ENCODE data around the gene PIGW. TPM values are rescaled to one million over a fixed set of nuclear protein-coding genes. Genes with fewer than 3 reads are reported as not detected.

PIGW gene
- total and polyA plus RNA-seq, 5 donors, result 3.5 to 8.4 (median 4.3) TPM

- 95% methylated on average over 9 of the region's 9 CpGs for WGBS
- ATAC-seq, result no peak
- Histone ChIP-seq H3K27me3 (ENCODE audit: control insufficient read depth, insufficient read depth) (no peaks in the 10 kb centered on the region), H3K4me1 (ENCODE audit: control insufficient read depth, insufficient read depth, low read length) (no peaks in the 10 kb centered on the region), H3K4me3 (ENCODE audit: low read length) (no peak overlapping the region), H3K27ac (ENCODE audit: low read length) (no peak overlapping the region), H3K9me3 (ENCODE audit: control insufficient read depth, low read length) (no peaks in the 10 kb centered on the region)
- no peak for DNase-seq
- intact Hi-C loops (cut with DNase I), result no loop called here
Measured at GRCh38 chr17:36509272-36509985, 25.4 kb upstream of the PIGW start.

GRCh38 chr17:36510636-36511035 is 24.2 kb upstream of the PIGW start:
- ATAC-seq (no peak), DNase-seq (no peak)
- Histone ChIP-seq H3K4me3 (ENCODE audit: low read length) (no peak overlapping the region), H3K27ac (ENCODE audit: low read length) (no peak overlapping the region), H3K9me3 (ENCODE audit: control insufficient read depth, low read length) (no peaks in the 10 kb centered on the region), H3K4me1 (ENCODE audit: control insufficient read depth, insufficient read depth, low read length) (no peaks in the 10 kb centered on the region), H3K27me3 (ENCODE audit: control insufficient read depth, insufficient read depth) (no peaks in the 10 kb centered on the region)
- intact Hi-C loops (cut with DNase I), result no loop called here
- 86% methylated on average over 14 of the region's 14 CpGs for WGBS

- H3K27me3 ChIP-seq (ENCODE audit: control insufficient read depth, insufficient read depth), result no peaks in the 10 kb centered on the region
- DNase-seq (no peak), ATAC-seq (no peak)
- no peaks in the 10 kb centered on the region for H3K9me3 ChIP-seq (ENCODE audit: control insufficient read depth, low read length)
- no peak overlapping the region for H3K27ac ChIP-seq (ENCODE audit: low read length)
- no peak overlapping the region for H3K4me3 ChIP-seq (ENCODE audit: low read length)
- WGBS, result 91% methylated on average over 6 of the region's 6 CpGs
- intact Hi-C loops (cut with DNase I), result no loop called here
- H3K4me1 ChIP-seq (ENCODE audit: control insufficient read depth, insufficient read depth, low read length), result no peaks in the 10 kb centered on the region
Measured at GRCh38 chr17:36511216-36511615, 23.6 kb upstream of the PIGW start.

- H3K27me3 ChIP-seq (ENCODE audit: control insufficient read depth, insufficient read depth), result no peaks in the 10 kb centered on the region
- intact Hi-C loops (cut with DNase I), result no loop called here
- 90% methylated on average over 5 of the region's 5 CpGs for WGBS
- no peak for DNase-seq
- ATAC-seq, result no peak
- no peaks in the 10 kb centered on the region for H3K4me1 ChIP-seq (ENCODE audit: control insufficient read depth, insufficient read depth, low read length)
- no peaks in the 10 kb centered on the region for H3K9me3 ChIP-seq (ENCODE audit: control insufficient read depth, low read length)
- H3K27ac ChIP-seq (ENCODE audit: low read length), result no peak overlapping the region
- H3K4me3 ChIP-seq (ENCODE audit: low read length), result no peak overlapping the region
Measured at GRCh38 chr17:36512641-36513040, 22.1 kb upstream of the PIGW start.

GRCh38 chr17:36514856-36515255 is 19.9 kb upstream of the PIGW start:
- no peaks in the 10 kb centered on the region for H3K9me3 ChIP-seq (ENCODE audit: control insufficient read depth, low read length)
- H3K4me3 ChIP-seq (ENCODE audit: low read length), result no peak overlapping the region
- intact Hi-C loops (cut with DNase I), result no loop called here
- no peaks in the 10 kb centered on the region for H3K27me3 ChIP-seq (ENCODE audit: control insufficient read depth, insufficient read depth)
- DNase-seq (no peak), ATAC-seq (no peak)
- no peak overlapping the region for H3K27ac ChIP-seq (ENCODE audit: low read length)
- no peaks in the 10 kb centered on the region for H3K4me1 ChIP-seq (ENCODE audit: control insufficient read depth, insufficient read depth, low read length)
- WGBS, result 97% methylated on average over 3 of the region's 3 CpGs

GRCh38 chr17:36515837-36516236 is 18.9 kb upstream of the PIGW start:
- intact Hi-C loops (cut with DNase I), result no loop called here
- Histone ChIP-seq H3K9me3 (ENCODE audit: control insufficient read depth, low read length) (no peaks in the 10 kb centered on the region), H3K27ac (ENCODE audit: low read length) (no peak overlapping the region), H3K4me3 (ENCODE audit: low read length) (no peak overlapping the region), H3K4me1 (ENCODE audit: control insufficient read depth, insufficient read depth, low read length) (no peaks in the 10 kb centered on the region), H3K27me3 (ENCODE audit: control insufficient read depth, insufficient read depth) (no peaks in the 10 kb centered on the region)
- no peak for ATAC-seq
- DNase-seq, result no peak
- WGBS, result 87% methylated on average over 4 of the region's 4 CpGs

GRCh38 chr17:36523113-36523512 is 11.7 kb upstream of the PIGW start:
- H3K9me3 ChIP-seq (ENCODE audit: control insufficient read depth, low read length), result no peaks in the 10 kb centered on the region
- no peak for DNase-seq
- WGBS, result 91% methylated on average over 2 of the region's 2 CpGs
- no peaks in the 10 kb centered on the region for H3K4me1 ChIP-seq (ENCODE audit: control insufficient read depth, insufficient read depth, low read length)
- H3K27ac ChIP-seq (ENCODE audit: low read length), result no peak overlapping the region
- no peaks in the 10 kb centered on the region for H3K27me3 ChIP-seq (ENCODE audit: control insufficient read depth, insufficient read depth)
- no peak for ATAC-seq
- no peak overlapping the region for H3K4me3 ChIP-seq (ENCODE audit: low read length)
- intact Hi-C loops (cut with DNase I), result no loop called here

GRCh38 chr17:36524428-36524876 is 10.3 kb upstream of the PIGW start:
- no peaks in the 10 kb centered on the region for H3K9me3 ChIP-seq (ENCODE audit: control insufficient read depth, low read length)
- DNase-seq (no peak), ATAC-seq (no peak)
- WGBS, result 95% methylated on average over 4 of the region's 4 CpGs
- no peak overlapping the region for H3K4me3 ChIP-seq (ENCODE audit: low read length)
- H3K27ac ChIP-seq (ENCODE audit: low read length), result no peak overlapping the region
- intact Hi-C loops (cut with DNase I), result no loop called here
- no peaks in the 10 kb centered on the region for H3K4me1 ChIP-seq (ENCODE audit: control insufficient read depth, insufficient read depth, low read length)
- no peaks in the 10 kb centered on the region for H3K27me3 ChIP-seq (ENCODE audit: control insufficient read depth, insufficient read depth)

- WGBS, result 79% methylated on average over 2 of the region's 2 CpGs
- DNase-seq (no peak), ATAC-seq (no peak)
- Histone ChIP-seq H3K9me3 (ENCODE audit: control insufficient read depth, low read length) (no peaks in the 10 kb centered on the region), H3K27ac (ENCODE audit: low read length) (no peak overlapping the region), H3K4me3 (ENCODE audit: low read length) (no peak overlapping the region), H3K4me1 (ENCODE audit: control insufficient read depth, insufficient read depth, low read length) (no peaks in the 10 kb centered on the region), H3K27me3 (ENCODE audit: control insufficient read depth, insufficient read depth) (no peaks in the 10 kb centered on the region)
- intact Hi-C loops (cut with DNase I), result no loop called here
Measured at GRCh38 chr17:36525113-36525512, 9.7 kb upstream of the PIGW start.

GRCh38 chr17:36525888-36526287 is 8.9 kb upstream of the PIGW start:
- no peak overlapping the region for H3K27ac ChIP-seq (ENCODE audit: low read length)
- H3K9me3 ChIP-seq (ENCODE audit: control insufficient read depth, low read length), result no peaks in the 10 kb centered on the region
- no peaks in the 10 kb centered on the region for H3K27me3 ChIP-seq (ENCODE audit: control insufficient read depth, insufficient read depth)
- ATAC-seq (no peak), DNase-seq (no peak)
- WGBS, result 92% methylated on average over 6 of the region's 6 CpGs
- H3K4me1 ChIP-seq (ENCODE audit: control insufficient read depth, insufficient read depth, low read length), result no peaks in the 10 kb centered on the region
- intact Hi-C loops (cut with DNase I), result no loop called here
- no peak overlapping the region for H3K4me3 ChIP-seq (ENCODE audit: low read length)

- intact Hi-C loops (cut with DNase I), result no loop called here
- WGBS, result 96% methylated on average over 7 of the region's 7 CpGs
- Histone ChIP-seq H3K9me3 (ENCODE audit: control insufficient read depth, low read length) (no peaks in the 10 kb centered on the region), H3K4me1 (ENCODE audit: control insufficient read depth, insufficient read depth, low read length) (no peaks in the 10 kb centered on the region), H3K27me3 (ENCODE audit: control insufficient read depth, insufficient read depth) (no peaks in the 10 kb centered on the region), H3K27ac (ENCODE audit: low read length) (no peak overlapping the region), H3K4me3 (ENCODE audit: low read length) (no peak overlapping the region)
- no peak for ATAC-seq
- no peak for DNase-seq
Measured at GRCh38 chr17:36527621-36528250, 7.1 kb upstream of the PIGW start.

All from right cardiac atrium (tissue), 5 donors.